Bone marrow (tissue), 2 donors: ENCODE measurements around the gene DIS3L.
A peak's percentile ranks its signal among the peaks of the same experiment; 100 is the strongest.
"Not testable (repeated sequence)": the region's sequence is repeated elsewhere in the genome, so short reads cannot be mapped to it uniquely, and the experiment has no call there.

Experiments used
- DNase-seq, 2 donors: peaks; one replicate each; lab custom pipeline; 2025; lab: John Stamatoyannopoulos, UW

Gene DIS3L

GRCh38 chr15:66278056-66278455 is 15.3 kb upstream of the DIS3L start:
- DNase-seq = no peak

GRCh38 chr15:66278671-66279070 is 14.7 kb upstream of the DIS3L start:
- DNase-seq = no peak

- DNase-seq = no peak
Measured at GRCh38 chr15:66284271-66284670, 9.1 kb upstream of the DIS3L start.

- no peak for DNase-seq
Measured at GRCh38 chr15:66285533-66286280, 7.7 kb upstream of the DIS3L start.

GRCh38 chr15:66287461-66288057 is 5.8 kb upstream of the DIS3L start:
- peak in 1 of 2 donors; percentile 12 for DNase-seq

- DNase-seq = no peak
Measured at GRCh38 chr15:66288093-66288492, 5.3 kb upstream of the DIS3L start.

GRCh38 chr15:66288551-66289185 is 4.7 kb upstream of the DIS3L start:
- no peak for DNase-seq

- DNase-seq = no peak
Measured at GRCh38 chr15:66290007-66290406, 3.4 kb upstream of the DIS3L start.

GRCh38 chr15:66290518-66290917 is 2.9 kb upstream of the DIS3L start:
- no peak for DNase-seq

- DNase-seq = no peak
Measured at GRCh38 chr15:66291816-66292570, 1.4 kb upstream of the DIS3L start.

- no peak for DNase-seq
Measured at GRCh38 chr15:66292571-66293418, 573 bp upstream of the DIS3L start.

- peak in 1 of 2 donors; percentile 11 for DNase-seq
Measured at GRCh38 chr15:66294157-66294931, 976 bp downstream of the DIS3L start.

- DNase-seq = no peak
Measured at GRCh38 chr15:66294932-66295235, 1.5 kb downstream of the DIS3L start.

- DNase-seq = no peak
Measured at GRCh38 chr15:66296186-66296585, 2.8 kb downstream of the DIS3L start.

GRCh38 chr15:66298803-66299251 is 5.5 kb downstream of the DIS3L start:
- no peak for DNase-seq

- DNase-seq = no peak
Measured at GRCh38 chr15:66302489-66303278, 9.3 kb downstream of the DIS3L start.

GRCh38 chr15:66304425-66304824 is 11.1 kb downstream of the DIS3L start:
- not testable (repeated sequence) for DNase-seq

- no peak for DNase-seq
Measured at GRCh38 chr15:66306381-66306780, 13.0 kb downstream of the DIS3L start.

- no peak for DNase-seq
Measured at GRCh38 chr15:66308531-66308930, 15.2 kb downstream of the DIS3L start.

GRCh38 chr15:66309828-66310227 is 16.5 kb downstream of the DIS3L start:
- DNase-seq = no peak
